Ishikawa (cell line): Measurements from ENCODE around the gene SLC5A9.

ENCODE experiments used
- CEBPB ChIP-seq: IDR thresholded peaks from 2 replicates; pipeline ENCODE4 v1.6.1; 2012
- CREB1 ChIP-seq: IDR thresholded peaks from 2 replicates; pipeline ENCODE4 v1.6.1; 2012; ENCODE audit warnings: low read depth
- EGR1 ChIP-seq: IDR thresholded peaks from 2 replicates; pipeline ENCODE4 v1.6.1; 2012
- EP300 ChIP-seq: IDR thresholded peaks from 2 replicates; pipeline ENCODE4 v1.6.1; 2012; ENCODE audit warnings: borderline replicate concordance
- FOXM1 ChIP-seq: IDR thresholded peaks from 2 replicates; pipeline ENCODE4 v1.6.1; 2012; ENCODE audit warnings: low read depth, borderline replicate concordance
- NFIC ChIP-seq: IDR thresholded peaks from 2 replicates; pipeline ENCODE4 v1.6.1; 2012
- RAD21 ChIP-seq: IDR thresholded peaks from 2 replicates; pipeline ENCODE4 v1.6.1; 2012; ENCODE audit warnings: low read depth
- REST ChIP-seq: IDR thresholded peaks from 2 replicates; pipeline ENCODE4 v1.6.1; 2012; ENCODE audit warnings: low read depth, mild to moderate bottlenecking
- TAF1 ChIP-seq: IDR thresholded peaks from 2 replicates; pipeline ENCODE4 v1.6.1; 2012; ENCODE audit warnings: low read depth, mild to moderate bottlenecking
- TCF12 ChIP-seq: IDR thresholded peaks from 2 replicates; pipeline ENCODE4 v1.6.1; 2012; ENCODE audit warnings: low read depth
- TEAD4 ChIP-seq: IDR thresholded peaks from 2 replicates; pipeline ENCODE4 v1.6.1; 2012
- USF1 ChIP-seq: IDR thresholded peaks from 2 replicates; pipeline ENCODE4 v1.6.1; 2012
- YY1 ChIP-seq: IDR thresholded peaks from 2 replicates; pipeline ENCODE4 v1.6.1; 2012; ENCODE audit warnings: low read depth
- ZBTB7A ChIP-seq: IDR thresholded peaks from 2 replicates; pipeline ENCODE4 v1.6.1; 2012; ENCODE audit warnings: low read depth
- TF ChIP-seq, protein P1 (sequence below): IDR thresholded peaks from 2 replicates; pipeline ENCODE4 v1.6.1; 2012

SLC5A9 gene

DNA sequence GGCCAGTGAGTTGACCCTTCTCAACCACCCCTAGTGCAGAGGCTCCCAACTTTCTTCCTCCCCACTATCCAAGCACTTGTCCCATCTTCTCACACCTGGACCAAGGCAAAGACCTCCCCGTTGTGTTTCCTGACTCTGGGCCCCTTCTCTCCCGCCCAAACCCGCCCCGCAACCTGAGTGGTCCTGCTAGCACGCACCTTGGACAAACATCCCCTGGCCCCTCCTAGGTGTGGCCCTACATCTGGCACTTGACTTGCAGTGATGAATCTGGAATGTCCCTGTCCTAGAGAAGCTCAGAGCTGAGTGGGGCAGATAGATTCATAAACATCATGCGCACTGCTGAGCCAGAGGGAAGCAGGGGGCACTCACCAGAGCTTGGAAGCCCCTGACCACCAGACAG, 2.3 kb downstream of the SLC5A9 start:
- TF ChIP-seq FOXM1 (no peak), REST (no peak), TCF12 (no peak)

GRCh38 chr1:48225579-48225978, 3.1 kb downstream of the SLC5A9 start:
- TF ChIP-seq, protein P1, sequence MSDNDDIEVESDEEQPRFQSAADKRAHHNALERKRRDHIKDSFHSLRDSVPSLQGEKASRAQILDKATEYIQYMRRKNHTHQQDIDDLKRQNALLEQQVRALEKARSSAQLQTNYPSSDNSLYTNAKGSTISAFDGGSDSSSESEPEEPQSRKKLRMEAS = no peak
- no peak for TF ChIP-seq CEBPB
- TF ChIP-seq CREB1 = no peak
- TF ChIP-seq YY1 = no peak

- TF ChIP-seq YY1 (no peak), EGR1 (no peak), EP300 (no peak), RAD21 (no peak), TEAD4 (no peak)
- TF ChIP-seq, protein P1 = no peak
Measured at GRCh38 chr1:48227165-48228013, 4.9 kb downstream of the SLC5A9 start.

DNA sequence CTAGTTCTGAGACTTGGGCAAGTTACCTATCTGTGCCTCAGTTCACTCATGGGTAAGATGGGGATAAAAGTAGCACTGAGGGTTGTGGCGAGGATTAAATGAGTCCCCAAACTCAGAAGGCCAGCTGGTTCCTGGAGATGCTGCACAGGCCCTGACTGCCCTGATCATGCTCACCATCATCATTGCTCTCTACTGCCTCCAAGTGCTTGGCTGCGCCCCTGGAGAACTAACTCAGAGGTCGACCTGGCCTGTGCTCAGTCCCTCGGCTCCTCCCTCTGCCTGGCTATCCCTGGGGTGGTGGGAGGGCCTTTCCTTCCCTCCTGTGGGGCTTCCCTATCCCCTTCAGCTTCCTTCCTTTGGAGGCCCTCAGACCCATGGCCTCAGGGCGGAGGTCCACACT, 5.6 kb downstream of the SLC5A9 start:
- TF ChIP-seq CREB1 (no peak), TAF1 (no peak), TCF12 (no peak), REST (no peak), TEAD4 (no peak), RAD21 (no peak), EGR1 (no peak), ZBTB7A (no peak), CEBPB (no peak), NFIC (no peak), USF1 (no peak), FOXM1 (no peak), EP300 (no peak), YY1 (no peak)
- TF ChIP-seq, protein P1 = no peak

- TF ChIP-seq CREB1 (no peak), EP300 (no peak), USF1 (no peak), NFIC (no peak), CEBPB (no peak), TAF1 (no peak), ZBTB7A (no peak), FOXM1 (no peak), TCF12 (no peak), TEAD4 (no peak), RAD21 (no peak), EGR1 (no peak), REST (no peak), YY1 (no peak)
- TF ChIP-seq, protein P1 = no peak
Measured at GRCh38 chr1:48229317-48229716, 6.8 kb downstream of the SLC5A9 start.
